Natural killer cell treated with Interleukin-12 subunit alpha and Interleukin-12 subunit beta and Interleukin-15 and Interleukin-18, amount 100 ng/mL, for 72 hours (primary cell): ENCODE measurements around the gene ADORA1. TPM values are rescaled to one million over a fixed set of nuclear protein-coding genes. Genes with fewer than 3 reads are reported as not detected.
A peak's percentile ranks its signal among the peaks of the same experiment; 100 is the strongest.

Experiments used
- ATAC-seq, 2 donors: fragments of 150-1000 bp; cut with Tn5 transposase in 1 of 2; sonication (Bioruptor Pico), chemical (Tn5 transposase) in 1 of 2; 2 replicates each; pipeline ENCODE4 v1.10.0; 2021
- DNase-seq: peaks from one replicate; pipeline ENCODE4 v3.0.0; 2022; ENCODE audit warnings: low spot score
- H3K27ac Mint-ChIP-seq, 2 donors: 1 replicate in 1 of 2; 2 replicates in 1 of 2; pipeline ENCODE4 v1.8.0; 2022; ENCODE audit warnings: mixed read lengths in 2 of 2, mild to moderate bottlenecking in 1 of 2, moderate library complexity in 1 of 2
- H3K27me3 Mint-ChIP-seq, 2 donors: 1 replicate in 1 of 2; 2 replicates in 1 of 2; pipeline ENCODE4 v1.8.0; 2022; ENCODE audit warnings: mixed read lengths in 2 of 2
- H3K36me3 Mint-ChIP-seq: one replicate; pipeline ENCODE4 v1.8.0; 2022; ENCODE audit warnings: mixed read lengths
- H3K4me1 Mint-ChIP-seq, 2 donors: 1 replicate in 1 of 2; 2 replicates in 1 of 2; pipeline ENCODE4 v1.8.0; 2022; ENCODE audit warnings: low read depth in 2 of 2, mixed read lengths in 2 of 2, mild to moderate bottlenecking in 1 of 2
- H3K4me3 Mint-ChIP-seq: one replicate; pipeline ENCODE4 v1.8.0; 2022; ENCODE audit warnings: mixed read lengths
- H3K9me3 Mint-ChIP-seq: 2 replicates; pipeline ENCODE4 v1.8.0; 2022; ENCODE audit warnings: mixed read lengths
- total RNA-seq, 2 donors: library from RNA; stranded (reverse); gene quantifications; one replicate each; pipeline ENCODE4 v1.2.3, GENCODE V29; 2022

ADORA1 gene
- total RNA-seq, 2 donors from 2014 or later: not detected

- DNase-seq (no peak), ATAC-seq (no peak)
- Mint-ChIP-seq H3K9me3 (no peaks in the 10 kb centered on the region), H3K36me3 (no peaks in the 10 kb centered on the region), H3K27ac (no peak overlapping the region), H3K27me3 (peaks cover 14 to 22% of the 10 kb centered on the region in 2 donors), H3K4me1 (peaks cover 0 to 5% of the 10 kb centered on the region in 2 donors), H3K4me3 (no peak overlapping the region)
Observed at GRCh38 chr1:203215573-203215972, 88.0 kb downstream of the ADORA1 start.

- no peak overlapping the region for H3K27ac Mint-ChIP-seq
- H3K4me3 Mint-ChIP-seq: no peak overlapping the region
- peaks cover 14 to 22% of the 10 kb centered on the region in 2 donors for H3K27me3 Mint-ChIP-seq
- no peaks in the 10 kb centered on the region for H3K36me3 Mint-ChIP-seq
- DNase-seq (peak; percentile 77), ATAC-seq (peak in 1 of 2 donors; percentile 44)
- H3K4me1 Mint-ChIP-seq: peaks cover 0 to 5% of the 10 kb centered on the region in 2 donors
- H3K9me3 Mint-ChIP-seq: no peaks in the 10 kb centered on the region
Observed at GRCh38 chr1:203216274-203217138, 89.0 kb downstream of the ADORA1 start.

Other genes with a start within 250 kb of the ADORA1 start
- 10 to 100 TPM; 16.1 to 18.5 TPM for gene RABIF, start 238.6 kb upstream of the ADORA1 start, total RNA-seq
- gene KLHL12, start 200.5 kb upstream of the ADORA1 start, total RNA-seq: 10 to 100 TPM; 25.1 to 43.1 TPM
- gene ADIPOR1, start 169.4 kb upstream of the ADORA1 start, total RNA-seq: 10 to 100 TPM; 83.3 to 92.5 TPM
- 10 to 100 TPM; 26.3 to 35.6 TPM for gene CYB5R1, start 160.5 kb upstream of the ADORA1 start, total RNA-seq
- gene TMEM183A, start 120.4 kb upstream of the ADORA1 start, total RNA-seq: 10 to 100 TPM; 65.1 to 93.0 TPM
- 10 to 100 TPM; 19.6 to 44.7 TPM for gene PPFIA4, start 101.2 kb upstream of the ADORA1 start, total RNA-seq
- not detected for gene MYOG, start 41.7 kb upstream of the ADORA1 start, total RNA-seq
- gene MYBPH, start 48.1 kb downstream of the ADORA1 start, total RNA-seq: not detected
- 1 to 10 TPM; 1.6 to 1.8 TPM for gene CHI3L1, start 59.0 kb downstream of the ADORA1 start, total RNA-seq
- 1 to 10 TPM in 1 of 2 donors, under 1 TPM in 1; 0.36 to 3.8 TPM for gene CHIT1, start 101.9 kb downstream of the ADORA1 start, total RNA-seq
- 100 to 1,000 TPM in 1 of 2 donors, 10 to 100 TPM in 1; 82.6 to 157 TPM for gene BTG2, start 177.8 kb downstream of the ADORA1 start, total RNA-seq
- not detected for gene FMOD, start 223.4 kb downstream of the ADORA1 start, total RNA-seq